ENCODE results near the gene FMN1.

DNA sequence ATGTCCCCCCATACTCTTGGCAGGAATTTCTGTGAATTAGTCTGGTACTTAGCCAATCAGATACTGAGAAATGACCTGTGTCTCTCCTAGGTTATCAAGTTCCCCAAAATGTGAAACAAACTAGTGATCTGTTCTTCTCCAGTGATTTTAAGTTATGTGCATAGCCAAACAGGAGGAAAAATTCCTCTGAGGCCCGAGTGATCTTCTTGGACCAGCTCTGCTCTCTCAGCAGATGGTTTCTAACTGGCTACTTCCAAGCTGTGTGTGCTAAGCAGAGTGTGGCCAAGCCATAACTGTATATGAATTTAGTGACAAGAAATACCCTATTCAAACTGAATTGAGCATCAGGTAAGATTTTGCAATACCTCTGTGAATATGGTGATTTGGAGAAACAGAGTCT lies 387.2 kb downstream of the FMN1 start:
- TF ChIP-seq, protein P1, sequence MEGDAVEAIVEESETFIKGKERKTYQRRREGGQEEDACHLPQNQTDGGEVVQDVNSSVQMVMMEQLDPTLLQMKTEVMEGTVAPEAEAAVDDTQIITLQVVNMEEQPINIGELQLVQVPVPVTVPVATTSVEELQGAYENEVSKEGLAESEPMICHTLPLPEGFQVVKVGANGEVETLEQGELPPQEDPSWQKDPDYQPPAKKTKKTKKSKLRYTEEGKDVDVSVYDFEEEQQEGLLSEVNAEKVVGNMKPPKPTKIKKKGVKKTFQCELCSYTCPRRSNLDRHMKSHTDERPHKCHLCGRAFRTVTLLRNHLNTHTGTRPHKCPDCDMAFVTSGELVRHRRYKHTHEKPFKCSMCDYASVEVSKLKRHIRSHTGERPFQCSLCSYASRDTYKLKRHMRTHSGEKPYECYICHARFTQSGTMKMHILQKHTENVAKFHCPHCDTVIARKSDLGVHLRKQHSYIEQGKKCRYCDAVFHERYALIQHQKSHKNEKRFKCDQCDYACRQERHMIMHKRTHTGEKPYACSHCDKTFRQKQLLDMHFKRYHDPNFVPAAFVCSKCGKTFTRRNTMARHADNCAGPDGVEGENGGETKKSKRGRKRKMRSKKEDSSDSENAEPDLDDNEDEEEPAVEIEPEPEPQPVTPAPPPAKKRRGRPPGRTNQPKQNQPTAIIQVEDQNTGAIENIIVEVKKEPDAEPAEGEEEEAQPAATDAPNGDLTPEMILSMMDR (IDR thresholded peaks at IDR 0.05; ENCODE audit: low read depth, low read length, poor library complexity, severe bottlenecking) = no peak
- no peak for TF ChIP-seq EZH2phosphoT487 (IDR thresholded peaks at IDR 0.05; ENCODE audit: borderline replicate concordance, low read length)

Data from DOHH2 (cell line).